Trophoblast cell (in vitro differentiated cells and primary cell): ENCODE results near the gene UBA1.

Experiments
- DNase-seq, 2 donors: peaks; one replicate each; pipeline ENCODE4 v3.0.0-alpha.2; 2016
- H2AFZ ChIP-seq: 2 replicates; pipeline ENCODE4 v1.6.1; 2013; ENCODE audit warnings: low read length, moderate library complexity, mild to moderate bottlenecking; ENCODE audit not compliant: insufficient read depth, poor library complexity
- H2AK5ac ChIP-seq: 2 replicates; pipeline ENCODE4 v1.6.1; 2013; ENCODE audit warnings: mild to moderate bottlenecking, low read length
- H2BK120ac ChIP-seq: 2 replicates; pipeline ENCODE4 v1.6.1; 2013; ENCODE audit warnings: low read length, mild to moderate bottlenecking, moderate library complexity; ENCODE audit not compliant: insufficient read depth, poor library complexity
- H2BK12ac ChIP-seq: 2 replicates; pipeline ENCODE4 v1.6.1; 2013; ENCODE audit warnings: mild to moderate bottlenecking, low read length, moderate library complexity
- H2BK5ac ChIP-seq: 2 replicates; pipeline ENCODE4 v1.6.1; 2013; ENCODE audit warnings: low read length, low read depth, moderate library complexity, mild to moderate bottlenecking; ENCODE audit not compliant: poor library complexity
- H3K14ac ChIP-seq: 2 replicates; pipeline ENCODE4 v1.6.1; 2013; ENCODE audit warnings: mild to moderate bottlenecking, low read length
- H3K18ac ChIP-seq: 2 replicates; pipeline ENCODE4 v1.6.1; 2013; ENCODE audit warnings: mild to moderate bottlenecking, low read length
- H3K23ac ChIP-seq: 2 replicates; pipeline ENCODE4 v1.6.1; 2013; ENCODE audit warnings: low read length
- H3K27ac ChIP-seq: 2 replicates; pipeline ENCODE4 v1.5.1; 2013; ENCODE audit warnings: low read depth, mild to moderate bottlenecking, inconsistent platforms, low read length, moderate library complexity
- H3K27me3 ChIP-seq: 2 replicates; pipeline ENCODE4 v1.6.1; 2013; ENCODE audit warnings: inconsistent platforms, mild to moderate bottlenecking, low read length, moderate library complexity; ENCODE audit not compliant: insufficient read depth
- H3K36me3 ChIP-seq, 2 experiments: 1 replicate in 1 of 2; 2 replicates in 1 of 2; pipeline ENCODE4 v1.6.1; 2013; ENCODE audit warnings: low read length in 2 of 2, mild to moderate bottlenecking in 2 of 2, moderate library complexity in 1 of 2; ENCODE audit not compliant: insufficient read depth in 2 of 2, control insufficient read depth in 1 of 2
- H3K4ac ChIP-seq: 2 replicates; pipeline ENCODE4 v1.6.1; 2013; ENCODE audit warnings: low read depth, mild to moderate bottlenecking, low read length, moderate library complexity
- H3K4me1 ChIP-seq, 2 experiments: 1 replicate in 1 of 2; 2 replicates in 1 of 2; pipeline ENCODE4 v1.6.1; 2013; ENCODE audit warnings: low read length in 2 of 2, mild to moderate bottlenecking in 2 of 2, moderate library complexity in 1 of 2; ENCODE audit not compliant: insufficient read depth in 2 of 2, control insufficient read depth in 1 of 2
- H3K4me2 ChIP-seq: 2 replicates; pipeline ENCODE4 v1.6.1; 2013; ENCODE audit warnings: inconsistent platforms, mild to moderate bottlenecking, low read length, moderate library complexity
- H3K4me3 ChIP-seq: 2 replicates; pipeline ENCODE4 v1.5.1; 2013; ENCODE audit warnings: mild to moderate bottlenecking, low read depth, low read length, inconsistent platforms
- H3K79me1 ChIP-seq: one replicate; pipeline ENCODE4 v1.6.1; 2013; ENCODE audit warnings: low read length
- H3K79me2 ChIP-seq: 2 replicates; pipeline ENCODE4 v1.6.1; 2013; ENCODE audit warnings: low read length, mild to moderate bottlenecking; ENCODE audit not compliant: control insufficient read depth, insufficient read depth, poor library complexity
- H3K9ac ChIP-seq: 2 replicates; pipeline ENCODE4 v1.6.1; 2013; ENCODE audit warnings: mild to moderate bottlenecking, low read length
- H3K9me3 ChIP-seq: 2 replicates; pipeline ENCODE4 v1.6.1; 2013; ENCODE audit warnings: low read depth, mild to moderate bottlenecking, control low read depth, inconsistent platforms, low read length; ENCODE audit not compliant: insufficient read depth
- H4K12ac ChIP-seq: 2 replicates; pipeline ENCODE4 v1.6.1; 2013; ENCODE audit warnings: low read depth, mild to moderate bottlenecking, low read length, moderate library complexity
- H4K8ac ChIP-seq: 2 replicates; pipeline ENCODE4 v1.6.1; 2013; ENCODE audit warnings: low read depth, mild to moderate bottlenecking, low read length, moderate library complexity
- H4K91ac ChIP-seq: one replicate; pipeline ENCODE4 v1.6.1; 2013; ENCODE audit warnings: low read depth, mild to moderate bottlenecking, low read length, moderate library complexity
- WGBS: extraction: QIAGEN DNeasy Blood & Tissue Kit; methylation state at CpG from one replicate; pipeline ENCODE4 v1.1.7; 2013; ENCODE audit warnings: missing lambda C conversion rate; ENCODE audit not compliant: insufficient read length, insufficient coverage; ENCODE audit errors: extremely low coverage; 5-methylcytosine and 5-hydroxymethylcytosine counted together

Gene UBA1

GRCh38 chrX:47181301-47181700 lies 12.3 kb upstream of the UBA1 start:
- Histone ChIP-seq H3K79me2 (no peaks in the 10 kb centered on the region), H3K9me3 (no peaks in the 10 kb centered on the region), H4K12ac (no peak overlapping the region), H3K4ac (no peak overlapping the region), H2BK12ac (no peak overlapping the region), H2BK120ac (no peak overlapping the region), H4K91ac (no peak overlapping the region), H3K27me3 (no peaks in the 10 kb centered on the region), H2AK5ac (no peak overlapping the region), H3K4me2 (no peak overlapping the region), H4K8ac (no peak overlapping the region), H3K18ac (no peak overlapping the region), H3K9ac (no peak overlapping the region), H3K27ac (no peak overlapping the region), H3K4me1 (no peaks in the 10 kb centered on the region), H2AFZ (no peak overlapping the region), H3K36me3 (peaks cover 79 to 82% of the 10 kb centered on the region in 2 experiments), H3K23ac (no peak overlapping the region), H3K14ac (no peak overlapping the region), H2BK5ac (no peak overlapping the region), H3K79me1 (no peaks in the 10 kb centered on the region), H3K4me3 (no peak overlapping the region)
- WGBS, result no CpG with 5 or more reads among the region's 10 CpGs
- DNase-seq, result no peak

GRCh38 chrX:47182106-47182700 lies 11.4 kb upstream of the UBA1 start:
- H2AFZ ChIP-seq, result no peak overlapping the region
- H4K12ac ChIP-seq, result no peak overlapping the region
- H3K4me2 ChIP-seq, result no peak overlapping the region
- H3K18ac ChIP-seq, result no peak overlapping the region
- H3K4ac ChIP-seq, result no peak overlapping the region
- H3K9ac ChIP-seq, result no peak overlapping the region
- no peak overlapping the region for H3K27ac ChIP-seq
- no peaks in the 10 kb centered on the region for H3K4me1 ChIP-seq
- no peak overlapping the region for H3K23ac ChIP-seq
- no peaks in the 10 kb centered on the region for H3K79me1 ChIP-seq
- H2BK120ac ChIP-seq, result no peak overlapping the region
- H4K91ac ChIP-seq, result no peak overlapping the region
- no peak overlapping the region for H3K4me3 ChIP-seq
- H2AK5ac ChIP-seq, result no peak overlapping the region
- no CpG with 5 or more reads among the region's 9 CpGs for WGBS
- no peaks in the 10 kb centered on the region for H3K27me3 ChIP-seq
- no peak overlapping the region for H2BK5ac ChIP-seq
- DNase-seq, result no peak
- H2BK12ac ChIP-seq, result no peak overlapping the region
- no peaks in the 10 kb centered on the region for H3K79me2 ChIP-seq
- no peak overlapping the region for H4K8ac ChIP-seq
- no peaks in the 10 kb centered on the region for H3K9me3 ChIP-seq
- peaks cover 82 to 84% of the 10 kb centered on the region in 2 experiments for H3K36me3 ChIP-seq
- H3K14ac ChIP-seq, result no peak overlapping the region

- no peaks in the 10 kb centered on the region for H3K79me2 ChIP-seq
- no peak overlapping the region for H4K8ac ChIP-seq
- no peaks in the 10 kb centered on the region for H3K27me3 ChIP-seq
- no peak overlapping the region for H3K14ac ChIP-seq
- H3K4me1 ChIP-seq, result no peaks in the 10 kb centered on the region
- no peak overlapping the region for H4K12ac ChIP-seq
- H3K9ac ChIP-seq, result no peak overlapping the region
- WGBS, result no CpG with 5 or more reads among the region's 4 CpGs
- no peak overlapping the region for H2AK5ac ChIP-seq
- no peak overlapping the region for H4K91ac ChIP-seq
- peaks cover 64 to 65% of the 10 kb centered on the region in 2 experiments for H3K36me3 ChIP-seq
- H2BK12ac ChIP-seq, result no peak overlapping the region
- no peak overlapping the region for H2BK5ac ChIP-seq
- H3K79me1 ChIP-seq, result no peaks in the 10 kb centered on the region
- no peak overlapping the region for H3K4me3 ChIP-seq
- H3K4ac ChIP-seq, result no peak overlapping the region
- H3K4me2 ChIP-seq, result no peak overlapping the region
- no peak overlapping the region for H2AFZ ChIP-seq
- no peak for DNase-seq
- H3K27ac ChIP-seq, result no peak overlapping the region
- H3K9me3 ChIP-seq, result no peaks in the 10 kb centered on the region
- H3K23ac ChIP-seq, result no peak overlapping the region
- H2BK120ac ChIP-seq, result no peak overlapping the region
- no peak overlapping the region for H3K18ac ChIP-seq
These were observed 9.1 kb upstream of the UBA1 start for GRCh38 chrX:47184486-47184885.

GRCh38 chrX:47185241-47185640 lies 8.4 kb upstream of the UBA1 start:
- no peak overlapping the region for H3K14ac ChIP-seq
- no peak overlapping the region for H2BK12ac ChIP-seq
- H3K4ac ChIP-seq, result no peak overlapping the region
- no peaks in the 10 kb centered on the region for H3K79me2 ChIP-seq
- H3K4me3 ChIP-seq, result no peak overlapping the region
- no peak overlapping the region for H4K91ac ChIP-seq
- peaks cover 57 to 58% of the 10 kb centered on the region in 2 experiments for H3K36me3 ChIP-seq
- H3K9ac ChIP-seq, result no peak overlapping the region
- H3K4me1 ChIP-seq, result no peaks in the 10 kb centered on the region
- no peak overlapping the region for H4K8ac ChIP-seq
- WGBS, result no CpG with 5 or more reads among the region's 17 CpGs
- H2AFZ ChIP-seq, result no peak overlapping the region
- no peak overlapping the region for H2BK120ac ChIP-seq
- no peak overlapping the region for H2AK5ac ChIP-seq
- no peaks in the 10 kb centered on the region for H3K27me3 ChIP-seq
- no peak overlapping the region for H3K4me2 ChIP-seq
- H3K9me3 ChIP-seq, result no peaks in the 10 kb centered on the region
- H4K12ac ChIP-seq, result no peak overlapping the region
- DNase-seq, result no peak
- H2BK5ac ChIP-seq, result no peak overlapping the region
- no peak overlapping the region for H3K27ac ChIP-seq
- no peak overlapping the region for H3K23ac ChIP-seq
- no peak overlapping the region for H3K18ac ChIP-seq
- H3K79me1 ChIP-seq, result no peaks in the 10 kb centered on the region
